Neutrophil (primary cell): Measurements from ENCODE around the gene RAB7A.
"Not testable (repeated sequence)": the region's sequence is repeated elsewhere in the genome, so short reads cannot be mapped to it uniquely, and the experiment has no call there.

Experiments
- H3K27ac ChIP-seq: fragments of 200-600 bp; sonication (generic); 2 replicates; pipeline ENCODE4 v1.5.1; 2016; ENCODE audit warnings: mild to moderate bottlenecking, moderate library complexity
- H3K27me3 ChIP-seq: fragments of 200-600 bp; sonication (generic); 2 replicates; pipeline ENCODE4 v1.6.0; 2016; ENCODE audit warnings: mild to moderate bottlenecking
- H3K36me3 ChIP-seq: fragments of 200-600 bp; sonication (generic); 2 replicates; pipeline ENCODE4 v1.5.1; 2017
- H3K4me1 ChIP-seq, 2 experiments: fragments of 200-600 bp in 1 of 2; sonication (generic) in 1 of 2; 1 replicate in 1 of 2; 2 replicates in 1 of 2; pipeline versions ENCODE4 v1.5.1 to v1.6.1; 2013 to 2016; ENCODE audit warnings: low read depth in 1 of 2, low read length in 1 of 2, mild to moderate bottlenecking in 1 of 2, moderate library complexity in 1 of 2; ENCODE audit not compliant: control insufficient read depth in 1 of 2, insufficient read depth in 1 of 2
- H3K4me3 ChIP-seq, 2 experiments: fragments of 200-600 bp in 1 of 2; sonication (generic) in 1 of 2; 1 replicate in 1 of 2; 2 replicates in 1 of 2; pipeline ENCODE4 v1.5.1; 2013 to 2016; ENCODE audit warnings: low read depth in 1 of 2, low read length in 1 of 2, mild to moderate bottlenecking in 1 of 2, moderate library complexity in 1 of 2
- H3K9me3 ChIP-seq: fragments of 200-600 bp; sonication (generic); 2 replicates; pipeline ENCODE4 v1.5.1; 2016
- CTCF ChIP-seq: fragments of 200-600 bp; sonication (generic); IDR thresholded peaks from 2 replicates; pipeline ENCODE4 v1.5.1; 2016; ENCODE audit warnings: antibody characterized with exemption

Gene RAB7A

GRCh38 chr3:128824132-128824850 lies 98.3 kb downstream of the RAB7A start:
- H3K9me3 ChIP-seq = no peaks in the 10 kb centered on the region
- no peak overlapping the region for H3K27ac ChIP-seq
- peaks cover 26% of the 10 kb centered on the region for H3K36me3 ChIP-seq
- no peaks in the 10 kb centered on the region for H3K27me3 ChIP-seq
- TF ChIP-seq CTCF = no peak
- H3K4me3 ChIP-seq = no peak overlapping the region
- H3K4me1 ChIP-seq = no peaks in the 10 kb centered on the region

DNA sequence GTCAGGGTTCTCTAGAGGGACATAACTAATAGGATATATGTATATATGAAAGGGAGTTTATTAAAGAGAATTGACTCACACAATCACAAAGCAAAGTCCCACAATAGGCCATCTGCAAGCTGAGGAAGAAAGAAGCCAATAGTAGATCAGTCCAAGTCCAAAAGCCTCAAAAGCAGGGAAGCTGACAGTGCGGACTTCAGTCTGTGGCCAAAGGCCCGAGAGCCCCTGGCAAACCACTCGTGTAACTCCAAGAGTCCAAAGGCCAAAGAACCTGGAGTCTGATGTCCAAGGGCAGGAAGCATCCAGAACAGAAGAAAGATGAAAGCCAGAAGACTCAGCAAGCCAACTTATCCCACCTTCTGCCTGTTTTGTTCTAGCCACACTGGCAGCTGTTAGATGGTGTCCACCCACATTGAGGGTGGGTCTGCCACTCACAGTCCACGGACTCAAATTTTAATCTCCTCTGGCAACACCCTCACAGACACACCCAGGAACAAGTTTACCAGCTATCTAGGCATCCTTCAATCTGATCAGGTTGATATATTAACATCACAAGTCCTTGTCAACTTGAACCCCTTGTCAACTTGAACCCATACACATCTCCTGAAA lies 99.2 kb downstream of the RAB7A start:
- no peak overlapping the region for H3K27ac ChIP-seq
- no peak overlapping the region for H3K4me3 ChIP-seq
- no peaks in the 10 kb centered on the region for H3K27me3 ChIP-seq
- no peaks in the 10 kb centered on the region for H3K4me1 ChIP-seq
- no peak for TF ChIP-seq CTCF
- H3K9me3 ChIP-seq = no peaks in the 10 kb centered on the region
- H3K36me3 ChIP-seq = peaks cover 16% of the 10 kb centered on the region

- H3K4me3 ChIP-seq, H3K4me1 ChIP-seq, H3K36me3 ChIP-seq, H3K9me3 ChIP-seq, H3K27me3 ChIP-seq, H3K27ac ChIP-seq: not testable (repeated sequence)
These were observed 103.1 kb downstream of the RAB7A start for GRCh38 chr3:128829087-128829486.

DNA sequence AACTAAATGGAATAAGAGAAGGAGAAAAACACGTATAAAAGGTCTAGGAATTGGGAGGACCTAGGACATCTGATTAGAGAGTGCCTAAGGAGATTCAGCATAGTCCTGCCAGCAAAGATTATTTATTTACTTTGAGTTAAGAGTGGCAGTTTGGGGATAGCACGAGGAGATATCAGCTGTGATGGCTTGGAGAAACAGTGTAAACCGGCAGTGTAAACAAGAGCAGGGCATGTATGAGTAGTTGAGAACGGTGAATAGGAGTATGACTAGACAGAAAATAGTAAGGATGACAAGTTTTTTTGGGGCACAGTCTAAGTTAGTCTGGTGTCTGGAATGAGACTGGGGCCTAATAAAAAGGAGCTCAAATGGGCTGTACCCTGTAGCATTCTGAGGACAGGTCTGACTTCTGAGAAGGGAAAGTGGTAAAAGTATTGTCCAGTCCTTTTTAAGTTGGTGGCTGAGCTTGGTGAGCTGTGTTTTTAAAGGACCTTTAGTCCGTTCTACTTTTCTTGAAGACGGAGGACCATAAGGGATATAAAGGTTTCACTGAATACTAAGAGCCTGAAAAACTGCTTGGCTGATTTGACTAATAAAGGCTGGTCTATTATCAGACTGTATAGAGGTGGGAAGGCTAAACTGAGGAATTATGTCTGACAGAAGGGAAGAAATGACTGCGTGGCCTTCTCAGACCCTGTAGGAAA lies 104.1 kb downstream of the RAB7A start:
- not testable (repeated sequence) for H3K36me3 ChIP-seq, H3K4me3 ChIP-seq, H3K27ac ChIP-seq, H3K27me3 ChIP-seq, H3K9me3 ChIP-seq, H3K4me1 ChIP-seq

- H3K9me3 ChIP-seq, H3K4me1 ChIP-seq, H3K27ac ChIP-seq, H3K36me3 ChIP-seq, H3K4me3 ChIP-seq, H3K27me3 ChIP-seq: not testable (repeated sequence)
These were observed 104.8 kb downstream of the RAB7A start for GRCh38 chr3:128830762-128831161.

DNA sequence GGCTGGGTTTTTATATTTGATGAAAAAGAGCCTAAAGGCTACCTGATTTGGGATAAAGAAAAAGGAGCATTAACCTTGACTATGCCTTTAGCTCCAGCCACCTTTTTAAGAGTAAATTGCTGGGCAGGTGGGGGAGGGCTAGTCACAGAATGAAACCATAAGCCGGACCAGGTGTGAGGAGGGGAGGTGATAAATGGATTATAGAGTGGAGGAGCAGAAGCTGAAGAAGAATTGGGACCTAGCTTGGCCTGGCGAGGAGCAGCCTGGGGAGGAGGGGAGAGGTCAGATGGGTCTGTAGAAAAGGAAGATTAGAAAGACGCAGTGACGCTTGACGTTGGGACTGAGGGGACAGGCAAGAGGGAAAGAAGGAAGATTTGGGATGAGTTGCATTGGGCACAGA lies 107.0 kb downstream of the RAB7A start:
- not testable (repeated sequence) for H3K4me3 ChIP-seq, H3K9me3 ChIP-seq, H3K27ac ChIP-seq, H3K36me3 ChIP-seq, H3K27me3 ChIP-seq, H3K4me1 ChIP-seq

DNA sequence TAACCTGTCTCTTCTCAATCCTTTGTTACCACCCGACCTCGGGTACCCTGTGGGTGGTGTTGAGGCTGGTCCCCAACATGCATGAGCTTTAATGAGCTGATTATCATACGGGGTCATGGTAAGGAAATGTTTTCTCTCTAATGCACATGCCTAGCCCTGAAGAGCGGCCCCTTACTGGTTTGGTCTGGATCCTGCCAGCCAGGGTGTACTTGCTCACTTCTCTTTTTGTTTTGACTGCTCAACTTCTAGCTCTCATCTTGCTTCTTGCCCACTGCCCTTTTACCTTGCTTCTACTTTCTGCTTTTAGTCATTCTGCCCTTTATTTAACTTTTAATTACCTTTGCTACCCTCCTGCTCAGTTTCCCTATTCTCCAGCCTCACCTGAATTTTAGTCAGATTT lies 109.1 kb downstream of the RAB7A start:
- H3K36me3 ChIP-seq = no peaks in the 10 kb centered on the region
- no peak for TF ChIP-seq CTCF
- no peak overlapping the region for H3K27ac ChIP-seq
- H3K9me3 ChIP-seq = no peaks in the 10 kb centered on the region
- H3K4me1 ChIP-seq = no peaks in the 10 kb centered on the region
- H3K27me3 ChIP-seq = no peaks in the 10 kb centered on the region
- H3K4me3 ChIP-seq = no peak overlapping the region
